ENCODE data around the gene DDIT4. TPM values are rescaled to one million over a fixed set of nuclear protein-coding genes. Genes with fewer than 3 reads are reported as not detected.

DDIT4 gene
- total and polyA plus RNA-seq, 9 of the 15 experiments (the other 6 are each of a cell fraction or from before 2014, with no cell fraction given), result 8.2 to 675 (median 159) TPM

- Histone ChIP-seq H3K4me1 (replicated peaks in 1 of 2; ENCODE audit: control insufficient read depth in 2 of 2, insufficient read depth in 2 of 2, low read length in 2 of 2) (peaks cover 42 to 66% of the 10 kb centered on the region in 2 experiments), H3K36me3 (ENCODE audit: control insufficient read depth, insufficient read depth, low read length) (no peaks in the 10 kb centered on the region), H3K27ac (ENCODE audit: extremely low read depth, low read depth, low read length) (no peak overlapping the region; the same call in 2 of the 3 replicates), H3K9me3 (replicated peaks; ENCODE audit: control insufficient read depth, insufficient read depth, low read depth, low read length) (no peaks in the 10 kb centered on the region), H3K4me3 (no peak overlapping the region), H3K79me2 (ENCODE audit: control insufficient read depth, insufficient read depth, low read length) (no peaks in the 10 kb centered on the region), H4K20me1 (replicated peaks; ENCODE audit: control insufficient read depth, insufficient read depth, low read length) (no peaks in the 10 kb centered on the region), H3K9me1 (ENCODE audit: control insufficient read depth, insufficient read depth, low read length) (no peaks in the 10 kb centered on the region), H2AFZ (ENCODE audit: low read depth, low read length) (no peak overlapping the region), H3K4me2 (ENCODE audit: insufficient read depth, low read length) (no peak overlapping the region), H3K9ac (ENCODE audit: insufficient read depth in 1 of 2, low read depth in 2 of 2, low read length in 2 of 2) (no peak overlapping the region), H3K27me3 (ENCODE audit: control insufficient read depth in 2 of 2, insufficient read depth in 2 of 2, low read length in 2 of 2) (no peaks in the 10 kb centered on the region)
- intact Hi-C loops (cut with micrococcal nuclease), result no loop called here
- POLR2A ChIA-PET, result interaction anchor here (0.7 to 2.3 kb wide), 4 partner anchors 10 to 467 kb away, joined by 3 to 17 read pairs (median 5); no protein-coding TSS in a partner anchor
- no TSS peak for BruUV-seq (replicated peaks)
- DNase-seq (ENCODE audit: extremely low read depth in 1 of 4, low spot score in 3 of 4) (no peak), ATAC-seq (no peak), FAIRE-seq (peak; percentile 32)
- in situ Hi-C loops (cut with MboI), result no loop called here
- WGBS (ENCODE audit: insufficient coverage, low coverage, missing lambda C conversion rate), result 58% methylated on average over 7 of the region's 7 CpGs
- CTCF ChIA-PET (ENCODE audit: low intra/inter-chr PET ratio), result no interaction called here
- TF ChIP-seq NR4A1 (CRISPR knock-in tag; IDR thresholded peaks at IDR 0.05) (no peak), NR4A1 (tag; IDR thresholded peaks at IDR 0.05) (0 out of 2 replicates have a peak, but pooled peaks have one; percentile 35), SMARCA5 (IDR thresholded peaks at IDR 0.05) (peak; percentile 89; the same call in 1 of the 2 replicates), ADNP (tag; IDR thresholded peaks at IDR 0.05) (peak; percentile 89), DDX20 (tag; IDR thresholded peaks at IDR 0.05; ENCODE audit: low read depth) (no peak), RBM25 (IDR thresholded peaks at IDR 0.05; ENCODE audit: low read depth, low read length, severe bottlenecking) (peak; percentile 96), CC2D1A (IDR thresholded peaks at IDR 0.05) (0 out of 2 replicates have a peak, but pooled peaks have one; percentile 18), ZSCAN32 (CRISPR knock-in tag; IDR thresholded peaks at IDR 0.05) (no peak), HDAC1 (IDR thresholded peaks at IDR 0.05) (peak in 1 of 2 experiments; percentile 46; a peak in 2 of 4 replicates), ZNF639 (CRISPR knock-in tag; conservative IDR thresholded peaks at IDR 0.05 in 1 of 2, IDR thresholded peaks at IDR 0.05 in 1 of 2) (no peak), ZBTB9 (CRISPR knock-in tag; IDR thresholded peaks at IDR 0.05) (no peak), CBX3 (IDR thresholded peaks at IDR 0.05; ENCODE audit: borderline replicate concordance in 1 of 2, low read length in 2 of 2) (peak in 1 of 2 experiments; percentile 47; a peak in 1 of 3 replicates), BDP1 (IDR thresholded peaks at IDR 0.05; ENCODE audit: insufficient read depth, insufficient read length) (no peak), CHD4 (IDR thresholded peaks at IDR 0.05; ENCODE audit: insufficient read depth, insufficient replicate concordance, low read depth, low read length, poor library complexity, severe bottlenecking) (peak; percentile 60), SRSF9 (IDR thresholded peaks at IDR 0.05; ENCODE audit: borderline replicate concordance, low read depth, low read length) (no peak), RCOR1 (IDR thresholded peaks at IDR 0.05; ENCODE audit: borderline replicate concordance in 1 of 2, low read depth in 2 of 2, low read length in 2 of 2) (peak in 1 of 2 experiments; percentile 82; a peak in 2 of 4 replicates), MNT (conservative IDR thresholded peaks at IDR 0.05) (no peak)
Observed at GRCh38 chr10:72311667-72312066, 37.9 kb downstream of the DDIT4 start.
